H9 (cell line): ENCODE results near the gene FNIP2. TPM values are rescaled to one million over a fixed set of nuclear protein-coding genes. Genes with fewer than 3 reads are reported as not detected.

Experiments used
- DNase-seq: peaks from one replicate; pipeline ENCODE4 v3.0.0-alpha.2; 2017
- H2AFZ ChIP-seq: one replicate; pipeline ENCODE4 v1.6.1; 2013; ENCODE audit warnings: mild to moderate bottlenecking, low read length, control low read depth, moderate library complexity
- H2AK5ac ChIP-seq: 2 replicates; pipeline ENCODE4 v1.6.1; 2013; ENCODE audit warnings: low read length, control low read depth, mixed read lengths; ENCODE audit not compliant: insufficient read length
- H2BK120ac ChIP-seq: one replicate; pipeline ENCODE4 v1.6.1; 2013; ENCODE audit warnings: low read depth, mild to moderate bottlenecking, low read length, control low read depth, inconsistent platforms; ENCODE audit not compliant: poor library complexity, severe bottlenecking
- H2BK12ac ChIP-seq: 2 replicates; pipeline ENCODE4 v1.6.1; 2013; ENCODE audit warnings: low read length, control low read depth, mixed read lengths, low read depth; ENCODE audit not compliant: insufficient read length
- H2BK15ac ChIP-seq: 2 replicates; pipeline ENCODE4 v1.6.1; 2013; ENCODE audit warnings: low read depth, low read length, control low read depth
- H2BK20ac ChIP-seq: one replicate; pipeline ENCODE4 v1.6.1; 2013; ENCODE audit warnings: low read depth, mild to moderate bottlenecking, low read length, control low read depth, inconsistent platforms; ENCODE audit not compliant: poor library complexity, severe bottlenecking
- H2BK5ac ChIP-seq: 2 replicates; pipeline ENCODE4 v1.6.1; 2013; ENCODE audit warnings: low read length, control low read depth, mixed read lengths; ENCODE audit not compliant: insufficient read length
- H3K14ac ChIP-seq: 2 replicates; pipeline ENCODE4 v1.6.1; 2013; ENCODE audit warnings: low read length, control low read depth; ENCODE audit not compliant: insufficient read depth
- H3K18ac ChIP-seq: 2 replicates; pipeline ENCODE4 v1.6.1; 2013; ENCODE audit warnings: low read depth, mild to moderate bottlenecking, mixed read lengths, low read length, control low read depth; ENCODE audit not compliant: insufficient read length
- H3K23ac ChIP-seq: 2 replicates; pipeline ENCODE4 v1.6.1; 2013; ENCODE audit warnings: low read length, control low read depth, mixed read lengths, low read depth; ENCODE audit not compliant: insufficient read length
- H3K23me2 ChIP-seq: 2 replicates; pipeline ENCODE4 v1.6.1; 2013; ENCODE audit warnings: low read depth, mild to moderate bottlenecking, mixed read lengths, low read length, control low read depth; ENCODE audit not compliant: insufficient read length, poor library complexity, severe bottlenecking
- H3K27ac ChIP-seq: 2 replicates; pipeline ENCODE4 v1.5.1; 2013; ENCODE audit warnings: low read length, control low read depth, mixed read lengths, low read depth; ENCODE audit not compliant: insufficient read length
- H3K27me3 ChIP-seq: 2 replicates; pipeline ENCODE4 v1.6.1; 2013; ENCODE audit warnings: low read length, control low read depth, inconsistent platforms; ENCODE audit not compliant: insufficient read depth
- H3K4ac ChIP-seq: 2 replicates; pipeline ENCODE4 v1.6.1; 2013; ENCODE audit warnings: low read depth, mild to moderate bottlenecking, control low read depth, inconsistent platforms, low read length, moderate library complexity
- H3K4me1 ChIP-seq: 2 replicates; pipeline ENCODE4 v1.6.1; 2013; ENCODE audit warnings: low read length, control low read depth, inconsistent platforms; ENCODE audit not compliant: insufficient read depth
- H3K4me2 ChIP-seq: 2 replicates; pipeline ENCODE4 v1.6.1; 2013; ENCODE audit warnings: low read length, control low read depth, mixed read lengths; ENCODE audit not compliant: insufficient read length, insufficient read depth
- H3K56ac ChIP-seq: 2 replicates; pipeline ENCODE4 v1.6.1; 2013; ENCODE audit warnings: low read depth, mild to moderate bottlenecking, mixed read lengths, low read length, control low read depth; ENCODE audit not compliant: insufficient read length
- H3K79me1 ChIP-seq: 2 replicates; pipeline ENCODE4 v1.6.1; 2013; ENCODE audit warnings: low read depth, mild to moderate bottlenecking, moderate library complexity, low read length, control low read depth, inconsistent platforms; ENCODE audit not compliant: insufficient read depth, poor library complexity, severe bottlenecking
- H3K79me2 ChIP-seq: 2 replicates; pipeline ENCODE4 v1.6.1; 2013; ENCODE audit warnings: low read length, control low read depth, inconsistent platforms; ENCODE audit not compliant: insufficient read depth
- H3K9ac ChIP-seq: 2 replicates; pipeline ENCODE4 v1.6.1; 2013; ENCODE audit warnings: low read length, control low read depth, mixed read lengths; ENCODE audit not compliant: insufficient read length; ENCODE audit errors: extremely low read depth
- H3K9me3 ChIP-seq: one replicate; pipeline ENCODE4 v1.6.1; 2013; ENCODE audit warnings: low read depth, low read length, inconsistent platforms; ENCODE audit not compliant: control insufficient read depth
- H3T11ph ChIP-seq: one replicate; pipeline ENCODE4 v1.6.1; 2013; ENCODE audit warnings: mild to moderate bottlenecking, low read length, control low read depth, inconsistent platforms
- H4K20me1 ChIP-seq: one replicate; pipeline ENCODE4 v1.6.1; 2013; ENCODE audit not compliant: control insufficient read depth, insufficient read length, insufficient read depth
- H4K5ac ChIP-seq: 2 replicates; pipeline ENCODE4 v1.6.1; 2013; ENCODE audit warnings: low read depth, mild to moderate bottlenecking, mixed read lengths, low read length, control low read depth; ENCODE audit not compliant: insufficient read length
- H4K8ac ChIP-seq: replicated peaks from 2 replicates; pipeline ENCODE4 v1.6.1; 2013; ENCODE audit warnings: low read length, control low read depth, mixed read lengths, low read depth; ENCODE audit not compliant: insufficient read length
- H4K91ac ChIP-seq: 2 replicates; pipeline ENCODE4 v1.6.1; 2013; ENCODE audit warnings: low read depth, mild to moderate bottlenecking, moderate library complexity, mixed read lengths, low read length, control low read depth; ENCODE audit not compliant: insufficient read length
- H3K27ac Mint-ChIP-seq, 3 experiments: 2 replicates in 2 of 3; 3 replicates in 1 of 3; pipeline ENCODE4 v1.8.0; 2020 to 2021; ENCODE audit warnings: mixed read lengths in 3 of 3, mild to moderate bottlenecking in 1 of 3, moderate library complexity in 1 of 3
- H3K27me3 Mint-ChIP-seq: 2 replicates; pipeline ENCODE4 v1.8.0; 2021; ENCODE audit warnings: low read depth, mild to moderate bottlenecking, moderate library complexity, mixed read lengths
- H3K36me3 Mint-ChIP-seq, 3 experiments: 2 replicates in 2 of 3; 3 replicates in 1 of 3; pipeline ENCODE4 v1.8.0; 2020 to 2021; ENCODE audit warnings: low read depth in 3 of 3, mixed read lengths in 3 of 3; ENCODE audit not compliant: insufficient read depth in 1 of 3
- H3K4me1 Mint-ChIP-seq, 2 experiments: 2 replicates each; pipeline ENCODE4 v1.8.0; 2020; ENCODE audit warnings: mixed read lengths in 2 of 2
- H3K4me3 Mint-ChIP-seq, 2 experiments: 2 replicates in 1 of 2; 3 replicates in 1 of 2; pipeline ENCODE4 v1.8.0; 2020 to 2021; ENCODE audit warnings: mild to moderate bottlenecking in 2 of 2, mixed read lengths in 2 of 2, moderate library complexity in 1 of 2
- H3K9me3 Mint-ChIP-seq, 2 experiments: 2 replicates in 1 of 2; 3 replicates in 1 of 2; pipeline ENCODE4 v1.8.0; 2020; ENCODE audit warnings: mild to moderate bottlenecking in 2 of 2, mixed read lengths in 2 of 2, moderate library complexity in 1 of 2
- WGBS: extraction: QIAGEN DNeasy Blood & Tissue Kit; methylation state at CpG from one replicate; pipeline ENCODE4 v1.1.7; 2013; ENCODE audit warnings: missing lambda C conversion rate, low lambda C conversion rate, mixed read lengths; ENCODE audit not compliant: insufficient read length; ENCODE audit errors: extremely low coverage; 5-methylcytosine and 5-hydroxymethylcytosine counted together
- total RNA-seq: library from RNA; stranded (reverse); gene quantifications from 2 replicates; pipeline ENCODE4 v1.2.1, GENCODE V29; 2021
- TF ChIP-seq, protein P1 (sequence below): fragments of 200-600 bp; sonication (generic); conservative IDR thresholded peaks from 3 replicates; pipeline ENCODE4 v1.8.0; 2021; ENCODE audit warnings: antibody characterized with exemption, mild to moderate bottlenecking

The FNIP2 gene
- total RNA-seq, 1 experiment from 2014 or later = 9.6 TPM

DNA sequence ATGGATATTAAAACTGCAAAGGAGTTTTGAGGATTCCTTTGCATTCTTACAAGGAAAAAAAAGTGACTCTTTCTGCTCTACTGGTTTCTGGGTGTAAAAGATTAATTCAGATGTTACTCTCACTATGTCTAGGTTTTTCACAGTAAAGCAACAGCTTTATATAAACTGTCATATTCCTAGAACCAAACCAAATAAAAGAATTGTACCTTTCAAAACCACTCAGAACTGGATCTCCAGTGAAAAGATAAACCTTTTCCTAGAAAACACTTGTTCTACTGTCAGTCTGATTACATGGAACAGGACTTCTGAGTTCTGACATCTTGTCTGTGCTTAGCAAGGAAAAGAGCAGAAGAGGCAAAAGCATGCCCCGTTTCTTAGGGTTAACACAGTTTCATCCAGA lies 40.6 kb upstream of the FNIP2 start:
- peaks cover 5 to 18% of the 10 kb centered on the region in 2 experiments; a peak in 3 of 4 replicates for H3K4me1 Mint-ChIP-seq
- no peak overlapping the region for H3K27ac Mint-ChIP-seq
- H3K4me1 ChIP-seq = no peaks in the 10 kb centered on the region

More for the DNA sequence above, 40.6 kb upstream of the FNIP2 start:
- H3T11ph ChIP-seq = no peak overlapping the region
- H3K9me3 ChIP-seq = no peaks in the 10 kb centered on the region
- H4K91ac ChIP-seq = no peak overlapping the region
- H3K79me2 ChIP-seq = no peaks in the 10 kb centered on the region
- H3K4ac ChIP-seq = no peak overlapping the region
- H3K23me2 ChIP-seq = peaks cover 5% of the 10 kb centered on the region
- H3K4me3 Mint-ChIP-seq = no peak overlapping the region
- H2BK5ac ChIP-seq = no peak overlapping the region
- TF ChIP-seq, protein P1, sequence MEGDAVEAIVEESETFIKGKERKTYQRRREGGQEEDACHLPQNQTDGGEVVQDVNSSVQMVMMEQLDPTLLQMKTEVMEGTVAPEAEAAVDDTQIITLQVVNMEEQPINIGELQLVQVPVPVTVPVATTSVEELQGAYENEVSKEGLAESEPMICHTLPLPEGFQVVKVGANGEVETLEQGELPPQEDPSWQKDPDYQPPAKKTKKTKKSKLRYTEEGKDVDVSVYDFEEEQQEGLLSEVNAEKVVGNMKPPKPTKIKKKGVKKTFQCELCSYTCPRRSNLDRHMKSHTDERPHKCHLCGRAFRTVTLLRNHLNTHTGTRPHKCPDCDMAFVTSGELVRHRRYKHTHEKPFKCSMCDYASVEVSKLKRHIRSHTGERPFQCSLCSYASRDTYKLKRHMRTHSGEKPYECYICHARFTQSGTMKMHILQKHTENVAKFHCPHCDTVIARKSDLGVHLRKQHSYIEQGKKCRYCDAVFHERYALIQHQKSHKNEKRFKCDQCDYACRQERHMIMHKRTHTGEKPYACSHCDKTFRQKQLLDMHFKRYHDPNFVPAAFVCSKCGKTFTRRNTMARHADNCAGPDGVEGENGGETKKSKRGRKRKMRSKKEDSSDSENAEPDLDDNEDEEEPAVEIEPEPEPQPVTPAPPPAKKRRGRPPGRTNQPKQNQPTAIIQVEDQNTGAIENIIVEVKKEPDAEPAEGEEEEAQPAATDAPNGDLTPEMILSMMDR = no peak
- no peak overlapping the region for H3K9ac ChIP-seq
- no peaks in the 10 kb centered on the region for H3K27me3 ChIP-seq
- H3K36me3 Mint-ChIP-seq = no peaks in the 10 kb centered on the region; a peak in 1 of 7 replicates
- H4K8ac ChIP-seq = no peak overlapping the region
- no peak overlapping the region for H3K27ac ChIP-seq
- H3K27me3 Mint-ChIP-seq = peaks cover 3% of the 10 kb centered on the region; the same call in 1 of the 2 replicates
- no peak overlapping the region for H3K18ac ChIP-seq
- H3K23ac ChIP-seq = no peak overlapping the region
- H2BK120ac ChIP-seq = no peak overlapping the region
- H2BK20ac ChIP-seq = no peak overlapping the region
- no peak for DNase-seq
- H3K4me2 ChIP-seq = no peak overlapping the region
- no peak overlapping the region for H3K56ac ChIP-seq
- H3K79me1 ChIP-seq = no peaks in the 10 kb centered on the region
- no peaks in the 10 kb centered on the region for H4K20me1 ChIP-seq
- no peak overlapping the region for H4K5ac ChIP-seq
- no CpG with 5 or more reads among the region's 1 CpG for WGBS
- H2BK12ac ChIP-seq = no peak overlapping the region
- no peaks in the 10 kb centered on the region for H3K9me3 Mint-ChIP-seq
- H2AFZ ChIP-seq = no peak overlapping the region
- H2BK15ac ChIP-seq = no peak overlapping the region
- H3K14ac ChIP-seq = no peak overlapping the region
- no peak overlapping the region for H2AK5ac ChIP-seq
